DMS 273 treated with DMSO at 0.1 percent for 48 hours (cell line): ENCODE measurements around the gene FREM2.

Experiments used
- DNase-seq: peaks from one replicate; lab custom pipeline; 2025; lab: John Stamatoyannopoulos, UW

The FREM2 gene

DNA sequence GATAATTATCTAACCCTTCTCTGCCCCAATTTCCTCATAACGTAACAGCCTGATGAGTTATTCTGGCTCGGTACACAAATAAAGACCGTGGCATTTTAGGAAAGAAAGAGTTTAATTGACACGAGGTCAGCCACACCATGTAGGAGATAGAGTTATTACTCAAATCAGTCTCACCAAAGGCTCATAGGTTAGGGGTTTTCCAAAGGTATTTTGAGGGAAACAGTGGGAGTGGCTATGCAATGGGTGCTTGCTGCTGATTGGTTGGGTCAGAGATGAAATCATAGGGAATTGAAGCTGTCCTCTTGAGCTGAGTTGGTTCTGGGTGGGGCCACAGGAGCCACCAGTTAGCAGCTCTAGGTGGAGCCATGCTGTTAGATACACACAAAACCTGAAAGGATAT, 137.5 kb downstream of the FREM2 start:
- DNase-seq: no peak

DNA sequence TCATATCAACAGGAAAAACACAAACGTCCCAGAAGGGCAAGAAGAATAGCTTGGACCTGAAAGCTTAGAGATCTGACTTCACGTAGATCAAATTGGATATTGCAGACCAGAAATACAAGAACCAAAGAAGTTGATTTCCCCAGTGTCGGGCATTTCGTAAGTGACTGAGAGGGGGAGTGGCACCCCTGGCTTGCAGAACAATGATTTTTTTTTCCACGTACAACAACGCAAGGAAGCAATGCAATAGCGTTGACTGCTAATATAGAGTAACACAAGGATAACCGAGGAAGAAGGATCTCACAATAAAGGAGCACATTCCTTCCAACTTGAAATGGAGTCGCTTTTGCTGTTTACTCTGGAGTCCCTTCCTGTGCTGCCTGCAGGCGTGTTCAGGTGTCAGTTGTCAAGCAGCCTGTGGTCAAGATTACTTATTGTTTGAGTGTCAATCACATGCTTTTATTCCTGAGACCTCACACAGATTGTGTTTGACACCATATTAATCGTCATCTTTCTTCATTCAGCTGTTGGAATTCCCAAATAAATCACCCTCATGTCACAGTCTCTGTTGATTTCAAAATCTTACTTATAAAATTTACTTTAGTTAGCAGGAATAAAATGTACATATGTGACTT, 139.4 kb downstream of the FREM2 start:
- no peak for DNase-seq

DNA sequence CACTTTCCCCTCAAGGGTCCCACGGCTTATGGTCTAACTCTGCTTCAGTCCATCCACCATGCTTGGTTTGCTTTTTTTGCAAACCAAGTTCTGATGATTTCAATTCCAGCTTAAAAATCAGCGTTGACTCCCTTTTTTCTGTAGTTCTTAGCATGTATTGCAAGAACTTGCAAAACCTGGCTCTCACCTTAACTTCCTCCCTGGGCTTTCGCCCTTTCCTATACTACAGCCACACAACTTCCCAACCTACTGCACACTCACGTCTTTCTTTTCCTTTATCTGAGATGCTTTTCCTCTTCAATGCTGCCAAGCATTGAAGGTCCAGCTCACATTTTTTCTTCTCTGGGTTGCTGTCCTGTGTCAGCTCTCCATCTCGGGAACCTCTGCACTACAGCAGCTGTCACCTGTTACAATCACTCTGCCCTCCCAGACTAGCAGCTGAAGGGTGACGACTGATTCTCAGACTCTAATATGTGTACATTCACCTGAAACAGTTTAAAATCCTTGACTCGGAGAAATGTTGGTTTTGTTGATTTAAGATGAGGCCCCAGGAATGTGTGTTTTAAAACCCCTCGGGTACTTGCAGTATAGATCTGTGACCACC, 143.7 kb downstream of the FREM2 start:
- DNase-seq: no peak

DNA sequence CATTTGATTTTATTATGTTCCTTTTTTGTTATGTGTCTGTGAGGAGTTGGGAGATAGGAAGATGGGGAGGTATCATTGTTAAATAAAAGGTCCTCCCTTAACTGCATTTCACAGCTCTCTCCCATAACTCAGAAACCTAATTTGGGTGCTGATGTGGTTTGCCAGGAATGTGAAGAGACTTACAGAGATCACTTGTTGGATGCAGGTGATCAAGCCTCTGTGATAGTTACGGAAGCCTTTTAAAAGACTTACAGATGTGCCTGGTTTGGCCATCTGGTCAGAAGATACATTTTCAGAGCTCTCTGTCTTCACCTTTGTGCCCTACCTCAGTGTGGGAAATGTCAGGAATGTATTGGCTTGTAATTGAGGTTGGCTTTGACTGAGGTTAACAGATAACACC, 157.7 kb downstream of the FREM2 start:
- DNase-seq: no peak

DNA sequence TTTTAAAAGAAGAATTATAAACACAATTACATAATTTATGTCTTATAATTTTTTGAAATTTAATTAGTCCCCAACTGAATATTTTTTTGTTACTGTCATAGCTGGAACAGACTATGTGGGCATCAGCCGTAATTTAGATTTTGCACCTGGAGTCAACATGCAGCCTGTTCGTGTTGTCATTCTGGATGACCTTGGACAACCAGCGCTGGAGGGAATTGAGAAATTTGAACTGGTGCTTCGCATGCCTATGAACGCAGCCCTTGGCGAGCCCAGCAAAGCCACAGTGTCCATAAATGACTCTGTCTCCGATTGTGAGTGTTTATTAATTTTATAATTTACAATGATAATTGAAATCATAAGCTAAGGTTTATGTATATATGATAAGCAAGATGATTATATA, 161.5 kb downstream of the FREM2 start:
- no peak for DNase-seq

DNA sequence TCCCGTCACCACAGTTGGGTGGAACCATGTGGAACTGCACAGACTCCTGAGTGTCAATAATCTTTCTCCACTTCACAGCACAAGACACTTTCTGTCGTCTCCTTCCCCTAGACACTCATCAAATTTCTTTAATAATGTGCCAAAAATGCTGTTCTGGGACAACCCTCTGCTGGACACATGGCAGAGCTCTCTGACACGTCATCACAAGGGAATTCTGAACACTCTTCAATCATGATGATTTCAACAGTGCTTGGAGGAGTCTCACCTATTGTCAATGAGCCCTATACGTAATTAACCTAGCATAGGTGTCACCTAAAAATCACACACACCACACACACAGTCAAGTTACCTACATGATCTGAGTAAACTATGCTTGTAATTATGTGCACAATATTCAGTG, 162.4 kb downstream of the FREM2 start:
- DNase-seq: no peak

DNA sequence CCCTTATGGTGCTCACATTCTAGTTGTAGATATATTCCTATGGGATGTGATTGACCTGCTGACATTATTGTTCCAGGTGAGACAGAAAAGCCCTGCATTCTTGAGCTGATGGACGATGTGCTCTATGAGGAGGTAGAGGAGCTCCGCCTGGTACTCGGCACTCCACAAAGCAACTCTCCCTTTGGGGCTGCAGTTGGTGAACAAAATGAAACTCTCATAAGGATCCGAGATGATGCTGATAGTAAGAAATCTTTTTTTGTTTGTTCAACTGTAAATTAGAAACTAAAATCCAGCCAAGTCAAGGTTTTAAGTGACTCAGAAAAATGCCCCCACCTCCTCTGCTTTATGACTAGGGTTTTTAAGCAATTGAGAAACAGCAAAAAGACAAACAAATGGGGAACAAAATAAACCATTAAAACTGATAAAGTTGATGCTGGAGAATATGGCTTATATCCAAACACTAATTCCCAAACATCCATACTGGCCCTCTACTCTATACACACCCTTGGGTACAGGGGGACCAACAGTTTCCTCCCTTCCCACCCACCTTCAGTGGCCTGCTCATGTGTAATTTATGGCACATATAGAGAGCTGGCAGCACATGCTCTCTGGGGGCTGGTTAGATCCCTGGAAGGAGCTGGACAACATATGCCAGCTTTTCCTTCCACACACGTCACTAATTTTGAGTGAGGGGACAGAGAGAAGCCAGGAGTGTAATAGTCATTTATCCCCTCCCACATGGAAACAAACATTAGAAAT, 164.2 kb downstream of the FREM2 start:
- no peak for DNase-seq

DNA sequence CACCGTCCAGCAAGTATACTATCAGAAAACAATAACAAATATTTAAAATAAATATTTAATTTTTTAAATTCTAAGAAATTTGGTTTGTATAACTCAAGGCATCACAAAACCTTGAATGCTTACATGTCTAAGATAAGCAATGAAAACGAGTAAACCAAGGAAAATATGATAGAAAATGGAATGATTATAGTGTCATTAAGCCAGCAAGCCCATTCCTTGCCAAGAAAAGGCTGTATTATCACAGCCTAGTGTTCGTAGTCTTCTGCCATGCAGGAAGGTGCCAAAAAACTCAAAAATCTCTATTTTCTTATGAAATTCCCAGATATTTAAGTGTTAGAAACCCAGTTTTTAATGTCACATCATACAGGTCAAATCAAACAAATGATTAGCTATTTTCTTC, 167.3 kb downstream of the FREM2 start:
- DNase-seq: no peak

DNA sequence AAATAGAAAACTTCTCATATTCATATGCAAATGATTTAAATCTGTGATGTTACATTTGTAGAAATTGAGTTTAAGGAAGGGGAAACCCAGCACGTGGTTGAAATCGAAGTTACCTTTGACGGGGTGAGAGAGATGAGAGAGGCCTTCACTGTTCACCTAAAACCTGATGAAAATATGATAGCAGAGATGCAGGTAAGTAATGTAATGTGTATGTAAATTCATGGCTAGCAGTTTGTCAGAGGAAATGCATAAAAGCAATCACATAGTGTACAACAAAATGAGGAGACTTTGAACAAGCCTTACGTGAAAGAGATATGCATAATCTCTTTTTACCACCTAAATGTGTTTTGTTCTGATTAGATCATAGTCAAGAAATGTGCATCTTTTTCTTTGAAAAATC, 169.2 kb downstream of the FREM2 start:
- no peak for DNase-seq

DNA sequence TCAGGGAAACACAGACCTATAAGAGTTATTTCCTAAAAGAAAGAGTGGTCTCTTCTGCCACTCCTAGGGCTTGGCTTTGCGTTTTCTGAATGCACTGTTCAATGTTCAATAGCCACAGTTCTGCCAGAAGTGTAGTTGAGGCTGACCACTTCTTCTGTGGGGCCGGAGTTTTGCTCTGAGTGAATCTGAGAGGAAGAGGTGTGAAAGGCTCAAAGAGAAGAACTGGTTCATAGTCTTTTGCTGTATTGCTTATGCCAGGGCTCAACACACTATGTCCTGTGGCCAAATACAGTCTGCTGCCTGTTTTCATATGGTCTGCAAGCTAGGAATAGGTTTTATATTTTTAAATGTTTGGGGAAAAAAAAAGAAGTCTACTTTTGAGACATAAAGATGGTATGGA, 175.6 kb downstream of the FREM2 start:
- DNase-seq: no peak

DNA sequence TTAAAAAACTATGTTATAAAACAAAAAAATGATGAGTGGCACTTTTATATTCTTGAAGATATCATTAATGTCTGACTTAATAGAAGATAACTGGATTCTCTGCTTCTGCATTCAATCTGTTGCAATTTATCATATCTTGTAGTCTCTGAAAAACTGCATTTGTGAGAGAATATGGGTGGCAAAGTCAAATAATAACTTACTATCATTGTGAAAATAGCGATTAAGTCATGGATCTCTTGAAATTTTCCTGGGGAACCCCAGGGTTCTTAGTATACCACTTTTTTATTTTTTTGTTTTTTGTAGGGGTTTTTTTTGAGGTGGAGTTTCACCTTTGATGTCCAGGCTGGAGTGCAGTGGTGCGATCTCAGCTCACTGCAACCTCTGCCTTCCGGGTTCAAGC, 176.7 kb downstream of the FREM2 start:
- DNase-seq: no peak

DNA sequence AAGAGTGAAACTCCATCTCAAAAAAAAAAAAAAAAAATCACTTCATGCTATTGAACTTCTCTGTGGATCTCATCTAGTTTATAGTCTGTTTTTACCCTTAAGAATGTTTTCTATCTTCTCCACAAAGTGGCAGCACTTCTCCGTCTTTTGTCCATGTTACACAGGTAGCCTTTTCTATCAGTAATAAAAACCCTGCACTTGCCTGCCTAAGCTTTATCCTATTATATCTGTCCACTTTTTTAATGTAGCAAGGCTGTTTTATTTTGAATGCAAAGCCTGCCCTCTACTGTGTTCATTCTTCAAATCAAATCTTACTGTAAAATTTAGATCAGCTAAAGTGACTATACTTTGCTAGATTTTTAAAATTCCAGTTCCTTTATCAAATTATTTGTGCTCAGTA, 179.8 kb downstream of the FREM2 start:
- no peak for DNase-seq

DNA sequence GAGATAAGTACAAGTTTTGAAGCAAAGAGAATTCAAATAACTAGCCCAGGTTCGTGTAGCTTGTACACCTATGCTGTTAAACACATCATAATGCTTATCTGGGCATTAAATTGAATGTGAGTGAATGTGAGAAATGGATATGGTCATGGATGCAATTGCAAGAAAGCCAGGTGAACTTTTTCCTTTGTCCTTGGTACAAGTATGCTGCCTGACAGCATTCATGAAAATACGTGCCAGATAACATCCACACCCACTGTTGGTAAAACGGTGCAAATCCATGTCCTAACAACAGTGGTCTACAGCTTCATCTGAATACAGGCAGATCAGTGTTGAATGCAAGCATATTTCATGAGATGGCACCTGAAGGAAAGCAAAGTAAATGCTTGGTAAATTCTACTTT, 181.5 kb downstream of the FREM2 start:
- DNase-seq: no peak

DNA sequence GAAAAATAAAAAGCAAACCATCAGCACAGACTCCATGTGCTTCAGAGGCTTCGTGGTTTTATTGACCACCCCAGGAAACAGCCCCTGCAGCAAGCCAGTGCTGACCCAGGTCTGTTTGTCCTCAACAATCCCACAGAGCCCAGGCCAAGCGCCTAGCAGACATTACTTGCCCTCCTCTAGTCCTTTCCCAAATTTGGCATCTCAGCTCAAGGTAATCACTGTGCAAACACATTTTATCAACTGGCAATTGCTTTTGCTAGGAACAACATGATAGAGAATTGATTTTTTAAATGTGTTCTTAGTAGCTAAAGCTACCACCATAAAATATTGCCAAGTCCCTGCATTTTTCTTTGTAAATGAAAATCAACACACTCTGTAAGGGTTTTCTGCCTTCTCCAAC, 182.0 kb downstream of the FREM2 start:
- no peak for DNase-seq

DNA sequence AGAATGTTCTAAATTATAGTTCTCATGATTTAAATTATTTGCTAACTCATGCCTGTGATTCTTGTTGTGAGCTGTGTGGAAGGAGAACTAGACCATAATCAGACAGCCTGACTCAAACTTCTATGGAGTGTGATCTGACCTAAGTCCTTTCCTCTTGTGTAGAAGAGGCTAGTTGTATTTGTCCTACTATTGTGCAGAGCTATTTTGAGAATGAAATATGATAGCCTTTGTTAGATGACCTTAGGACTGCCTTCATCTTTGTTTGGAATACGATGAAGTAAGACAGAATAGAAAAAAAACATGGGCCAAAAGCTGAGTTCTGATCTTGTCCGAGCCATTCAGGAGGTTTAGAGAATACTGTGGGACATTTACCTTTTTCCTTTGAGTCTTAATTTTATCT, 184.4 kb downstream of the FREM2 start:
- DNase-seq: no peak

DNA sequence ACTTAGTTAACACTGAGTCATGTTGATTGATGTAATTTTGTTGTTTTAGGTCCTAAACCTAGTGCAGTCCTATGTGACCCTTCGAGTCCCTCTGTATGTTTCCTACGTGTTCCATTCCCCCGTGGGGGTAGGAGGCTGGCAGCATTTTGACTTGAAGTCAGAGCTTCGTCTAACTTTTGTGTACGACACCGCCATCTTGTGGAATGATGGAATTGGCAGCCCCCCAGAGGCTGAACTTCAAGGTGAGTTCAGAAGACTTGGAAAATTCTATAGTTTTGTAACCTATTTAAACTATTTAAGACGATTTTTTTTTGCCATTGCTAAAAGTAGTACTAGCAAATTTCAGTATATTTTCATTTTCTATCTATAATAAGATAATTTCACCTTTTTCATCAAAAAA, 185.8 kb downstream of the FREM2 start:
- DNase-seq: no peak

DNA sequence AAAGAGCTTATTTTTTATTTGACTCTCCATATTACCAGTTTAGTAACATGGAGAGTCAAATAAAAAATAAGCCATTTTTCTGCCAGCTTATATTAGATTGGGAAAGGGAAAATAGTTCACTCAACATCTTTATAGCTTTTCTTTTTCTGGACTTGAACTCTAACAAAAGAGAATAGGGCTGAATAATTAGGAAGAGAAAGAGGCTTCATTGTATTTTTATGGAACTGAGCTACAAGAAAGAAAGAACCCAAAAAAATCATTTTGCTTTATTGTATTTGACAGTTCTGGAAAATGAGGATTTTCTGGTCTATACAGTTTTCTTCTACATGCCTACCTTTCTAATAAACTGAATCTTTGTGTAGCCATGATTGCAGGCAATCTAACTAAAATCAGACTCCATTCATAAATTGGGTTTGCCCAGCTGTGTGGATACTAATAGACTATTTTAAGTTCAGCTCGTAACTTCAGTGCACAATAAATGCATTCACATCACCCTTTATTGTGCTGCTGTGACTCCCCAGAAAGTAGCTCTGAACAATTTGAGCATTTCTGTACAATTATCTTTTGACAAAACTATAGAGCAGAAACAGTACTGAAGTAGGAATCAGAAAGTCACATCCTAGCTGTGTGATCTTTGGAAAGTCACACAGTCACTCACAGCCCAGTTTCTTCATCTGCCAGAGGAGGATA, 188.5 kb downstream of the FREM2 start:
- DNase-seq: no peak

DNA sequence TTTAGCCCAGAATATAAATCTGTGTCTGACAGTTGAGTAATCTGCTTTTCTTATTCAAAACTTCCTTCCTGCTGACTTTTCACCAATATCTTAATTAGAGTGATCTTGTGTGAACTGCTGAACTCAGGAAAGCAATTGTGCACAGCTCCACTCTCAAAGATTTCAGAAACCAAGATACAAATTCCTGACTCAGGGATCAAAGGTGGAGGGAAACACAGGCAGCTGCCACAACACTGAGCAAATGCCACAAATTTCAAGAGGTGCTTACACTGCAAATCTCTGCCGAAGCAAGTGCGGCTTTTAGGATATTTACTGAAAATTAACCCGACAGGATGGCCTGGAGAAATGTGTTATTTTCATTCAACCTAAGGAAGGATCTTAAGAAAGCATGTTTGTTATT, 192.4 kb downstream of the FREM2 start:
- no peak for DNase-seq

DNA sequence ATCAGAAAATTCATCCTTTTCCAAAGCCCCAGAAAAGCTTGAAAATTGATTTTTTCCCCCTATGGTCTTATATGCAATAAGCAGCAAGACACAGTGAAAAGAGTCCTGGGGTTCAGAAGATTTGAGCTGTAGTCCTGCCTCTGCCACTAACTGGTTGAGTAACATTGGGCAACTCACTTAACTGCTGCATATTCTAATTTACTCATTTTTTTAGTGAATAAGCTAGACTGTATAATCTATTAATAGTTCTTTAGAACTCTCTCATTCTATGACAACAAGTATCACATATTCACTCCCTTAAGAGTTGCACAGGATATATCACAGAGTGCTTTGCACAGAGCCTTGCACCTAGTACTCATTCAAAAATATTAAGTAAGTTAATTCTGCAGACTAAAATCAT, 192.9 kb downstream of the FREM2 start:
- DNase-seq: no peak

DNA sequence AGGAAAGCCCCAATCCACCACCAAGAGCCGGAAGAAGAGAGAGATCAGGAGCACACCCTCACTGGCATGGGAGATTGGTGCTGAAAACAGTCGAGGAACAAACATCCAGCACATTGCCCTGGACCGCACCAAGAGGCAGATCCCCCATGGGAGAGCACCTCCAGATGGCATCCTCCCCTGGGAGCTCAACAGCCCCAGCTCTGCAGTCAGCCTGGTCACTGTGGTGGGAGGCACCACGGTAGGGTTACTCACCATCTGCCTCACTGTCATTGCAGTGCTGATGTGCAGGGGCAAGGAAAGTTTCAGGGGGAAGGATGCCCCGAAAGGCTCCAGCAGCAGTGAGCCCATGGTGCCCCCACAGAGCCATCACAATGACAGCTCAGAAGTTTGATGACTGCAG, 193.5 kb downstream of the FREM2 start:
- no peak for DNase-seq

DNA sequence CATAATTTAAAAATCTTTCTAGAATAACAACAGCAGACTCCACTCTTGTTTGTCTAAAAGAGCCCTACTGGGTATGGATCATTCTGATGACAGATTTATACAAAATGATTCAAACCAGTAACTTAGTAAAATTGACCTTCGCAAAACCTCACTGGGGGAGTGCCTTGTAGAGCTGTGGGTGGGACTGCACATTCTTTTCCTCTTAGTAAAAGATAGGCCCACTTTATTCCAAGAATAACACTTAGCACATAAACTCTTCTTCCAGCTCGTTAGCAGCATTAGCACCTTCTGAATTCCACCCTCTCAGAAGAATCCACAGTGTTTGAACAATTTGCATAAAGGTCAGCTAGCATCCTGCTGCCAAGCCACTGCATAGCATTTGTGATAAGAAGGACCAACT, 196.9 kb downstream of the FREM2 start:
- no peak for DNase-seq

DNA sequence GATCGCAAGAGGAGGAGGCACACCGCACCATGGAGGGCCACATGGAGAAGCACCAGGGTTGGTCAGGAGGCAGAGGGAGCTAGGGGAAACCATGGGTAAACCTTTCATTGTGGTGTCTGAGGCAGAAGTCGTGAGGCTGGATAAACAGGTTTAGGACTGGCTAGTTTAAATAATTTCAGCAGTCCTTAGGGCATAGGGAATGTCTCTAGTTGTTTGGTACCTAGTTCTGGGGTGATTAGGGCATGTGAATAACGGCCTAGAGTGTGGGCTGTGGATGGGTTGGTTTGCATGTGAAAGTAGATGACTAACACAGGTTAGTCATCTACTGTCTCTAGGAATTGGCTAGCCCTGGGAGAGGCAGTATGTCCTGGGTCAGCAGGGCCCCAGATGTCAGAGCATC, 201.4 kb downstream of the FREM2 start:
- DNase-seq: no peak

DNA sequence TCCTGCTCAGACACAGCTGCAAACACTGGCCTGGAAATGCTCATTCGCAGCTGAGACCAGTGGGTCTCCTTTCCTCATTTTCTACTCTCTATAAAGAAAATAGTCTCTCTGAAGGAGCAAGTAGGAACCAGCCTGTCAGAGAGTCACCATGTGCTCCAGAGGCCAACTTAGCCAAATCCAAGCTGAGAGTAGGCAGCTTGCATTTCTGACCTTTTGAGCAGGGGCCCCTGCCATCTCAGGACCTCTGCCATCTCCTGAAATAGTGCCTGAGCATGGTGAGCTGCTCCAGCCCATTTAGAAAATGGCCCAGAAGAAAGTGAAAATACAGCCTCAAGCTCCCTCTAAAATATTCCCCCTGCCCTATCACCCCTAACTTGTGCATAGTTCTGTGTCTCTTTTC, 208.2 kb downstream of the FREM2 start:
- no peak for DNase-seq
